Sigmoid colon (tissue), 7 donors: ENCODE data around the gene PJA1. TPM values are rescaled to one million over a fixed set of nuclear protein-coding genes. Genes with fewer than 3 reads are reported as not detected.

ENCODE experiments used
- DNase-seq: peaks from one replicate; pipeline ENCODE4 v3.0.0-alpha.2; 2019
- H3K27ac ChIP-seq, 4 donors: fragments of 200-600 bp; sonication (generic); one replicate each; pipeline ENCODE4 v1.5.1; 2016 to 2019; ENCODE audit warnings: mild to moderate bottlenecking in 1 of 4
- H3K27me3 ChIP-seq, 3 donors: fragments of 200-600 bp; sonication (generic); one replicate each; pipeline ENCODE4 v1.5.1; 2019; ENCODE audit warnings: mild to moderate bottlenecking in 1 of 3
- H3K36me3 ChIP-seq, 4 donors: fragments of 200-600 bp; sonication (generic); one replicate each; pipeline ENCODE4 v1.5.1; 2016 to 2019
- H3K4me1 ChIP-seq, 4 donors: fragments of 200-600 bp; sonication (generic); one replicate each; pipeline ENCODE4 v1.5.1; 2017 to 2019
- H3K4me3 ChIP-seq, 4 donors: fragments of 200-600 bp; sonication (generic); one replicate each; pipeline ENCODE4 v1.5.1; 2017 to 2019; ENCODE audit warnings: mild to moderate bottlenecking in 2 of 4, moderate library complexity in 1 of 4
- H3K9me3 ChIP-seq, 4 donors: fragments of 200-600 bp in 3 of 4; sonication (generic) in 3 of 4; one replicate each; pipeline versions ENCODE4 v1.5.1 to v1.6.1; 2013 to 2019
- CTCF ChIP-seq, 4 experiments: fragments of 450-650 bp in 3 of 4; fragments of 200-600 bp in 1 of 4; IDR thresholded peaks; one replicate each; pipeline ENCODE4 v1.5.1; 2016 to 2019; ENCODE audit warnings: antibody characterized with exemption in 4 of 4, mild to moderate bottlenecking in 3 of 4, moderate library complexity in 2 of 4
- EP300 ChIP-seq, 4 donors: sonication (generic); formaldehyde crosslinking; IDR thresholded peaks; one replicate each; pipeline ENCODE4 v1.6.1; 2017; ENCODE audit warnings: antibody characterized with exemption in 4 of 4
- POLR2A ChIP-seq, 2 donors: fragments of 450-650 bp; IDR thresholded peaks; one replicate each; pipeline ENCODE4 v1.6.1; 2016; ENCODE audit warnings: antibody characterized with exemption in 2 of 2, mild to moderate bottlenecking in 2 of 2, moderate library complexity in 2 of 2
- POLR2AphosphoS5 ChIP-seq, 4 donors: sonication (generic); formaldehyde crosslinking; IDR thresholded peaks; one replicate each; pipeline ENCODE4 v1.6.1; 2017; ENCODE audit warnings: antibody characterized with exemption in 4 of 4
- WGBS, 2 donors: extraction: QIAGEN DNeasy Blood & Tissue Kit; methylation state at CpG; one replicate each; pipeline ENCODE4 v1.1.7; 2013; 5-methylcytosine and 5-hydroxymethylcytosine counted together
- intact Hi-C: fragments of 100-400 bp; cut with DNase I; formaldehyde crosslinking; loops from one replicate; pipeline ENCODE4 v1.15.1; 2023
- polyA plus RNA-seq, 3 donors: library from polyadenylated mRNA; stranded (reverse); fragments of 200-250 nt; gene quantifications; one replicate each; pipeline ENCODE4 v1.2.3, GENCODE V29; 2013
- total RNA-seq, 4 donors: library from RNA; depleted of rRNA; stranded (reverse); fragments of >200 nt; gene quantifications; one replicate each; pipeline ENCODE4 v1.1.0, GENCODE V29; 2016
- donor health status: healthy with polysubstance abuse.
- donor health status: Bipolar disorder and iron deficiency.
- donor health status: healthy.

Gene PJA1
- total and polyA plus RNA-seq, 7 donors = 5.3 to 21.8 (median 17.0) TPM

GRCh38 chrX:69119122-69119521 is 46.1 kb downstream of the PJA1 start:
- no peaks in the 10 kb centered on the region for H3K4me1 ChIP-seq
- no peaks in the 10 kb centered on the region for H3K27me3 ChIP-seq
- no peak for TF ChIP-seq CTCF (IDR thresholded peaks at IDR 0.05)
- no peak for TF ChIP-seq POLR2A (IDR thresholded peaks at IDR 0.05)
- TF ChIP-seq POLR2AphosphoS5 (IDR thresholded peaks at IDR 0.05) = no peak
- TF ChIP-seq EP300 (IDR thresholded peaks at IDR 0.05) = no peak
- no peak overlapping the region for H3K4me3 ChIP-seq
- H3K36me3 ChIP-seq = no peaks in the 10 kb centered on the region
- WGBS, 2 donors = 42 to 71% methylated on average over 2 of the region's 2 CpGs
- intact Hi-C loops = no loop called here
- no peaks in the 10 kb centered on the region for H3K9me3 ChIP-seq
- H3K27ac ChIP-seq = no peak overlapping the region
- DNase-seq = no peak

GRCh38 chrX:69117876-69118526 is 47.3 kb downstream of the PJA1 start:
- DNase-seq = no peak
- WGBS, 2 donors = 58 to 62% methylated on average over 11 of the region's 11 CpGs
- Histone ChIP-seq H3K4me3 (no peak overlapping the region), H3K27me3 (no peaks in the 10 kb centered on the region), H3K9me3 (no peaks in the 10 kb centered on the region), H3K36me3 (no peaks in the 10 kb centered on the region), H3K27ac (no peak overlapping the region), H3K4me1 (no peaks in the 10 kb centered on the region)
- TF ChIP-seq POLR2A (IDR thresholded peaks at IDR 0.05) (no peak), EP300 (IDR thresholded peaks at IDR 0.05) (no peak), CTCF (IDR thresholded peaks at IDR 0.05) (no peak), POLR2AphosphoS5 (IDR thresholded peaks at IDR 0.05) (no peak)
- intact Hi-C loops = no loop called here

- H3K9me3 ChIP-seq = no peaks in the 10 kb centered on the region
- H3K27me3 ChIP-seq = no peaks in the 10 kb centered on the region
- intact Hi-C loops = no loop called here
- no peaks in the 10 kb centered on the region for H3K36me3 ChIP-seq
- no peak overlapping the region for H3K4me3 ChIP-seq
- H3K4me1 ChIP-seq = no peaks in the 10 kb centered on the region
- TF ChIP-seq POLR2AphosphoS5 (IDR thresholded peaks at IDR 0.05) = no peak
- TF ChIP-seq CTCF (IDR thresholded peaks at IDR 0.05) = no peak
- TF ChIP-seq EP300 (IDR thresholded peaks at IDR 0.05) = no peak
- no peak for TF ChIP-seq POLR2A (IDR thresholded peaks at IDR 0.05)
- H3K27ac ChIP-seq = no peak overlapping the region
- WGBS, 2 donors = 94 to 98% methylated on average over 6 of the region's 6 CpGs
- DNase-seq = no peak
Measured at GRCh38 chrX:69116077-69116476, 49.2 kb downstream of the PJA1 start.

- Histone ChIP-seq H3K4me3 (no peak overlapping the region), H3K27ac (no peak overlapping the region), H3K27me3 (no peaks in the 10 kb centered on the region), H3K9me3 (no peaks in the 10 kb centered on the region), H3K36me3 (no peaks in the 10 kb centered on the region), H3K4me1 (peaks cover 0 to 11% (median 5%) of the 10 kb centered on the region in 4 donors)
- intact Hi-C loops = no loop called here
- TF ChIP-seq CTCF (IDR thresholded peaks at IDR 0.05) = no peak
- no peak for TF ChIP-seq EP300 (IDR thresholded peaks at IDR 0.05)
- no peak for TF ChIP-seq POLR2A (IDR thresholded peaks at IDR 0.05)
- no peak for TF ChIP-seq POLR2AphosphoS5 (IDR thresholded peaks at IDR 0.05)
- no peak for DNase-seq
Measured at GRCh38 chrX:69113723-69114122, 51.5 kb downstream of the PJA1 start.
